ENCODE data around the gene MPHOSPH9.
"Not testable (repeated sequence)": the region's sequence is repeated elsewhere in the genome, so short reads cannot be mapped to it uniquely, and the experiment has no call there.

The MPHOSPH9 gene

GRCh38 chr12:123266679-123267277 is 33.8 kb upstream of the MPHOSPH9 start:
- Mint-ChIP-seq H3K4me1 (ENCODE audit: low read depth) (peaks cover 16% of the 10 kb centered on the region), H3K36me3 (ENCODE audit: low read depth) (peaks cover 4% of the 10 kb centered on the region), H3K4me3 (no peak overlapping the region), H3K9me3 (no peaks in the 10 kb centered on the region), H3K27me3 (ENCODE audit: low read depth) (no peaks in the 10 kb centered on the region), H3K27ac (no peak overlapping the region)

GRCh38 chr12:123265851-123266678 is 33.1 kb upstream of the MPHOSPH9 start:
- Mint-ChIP-seq H3K36me3 (ENCODE audit: low read depth) (peaks cover 4% of the 10 kb centered on the region), H3K9me3 (no peaks in the 10 kb centered on the region), H3K4me1 (ENCODE audit: low read depth) (peaks cover 17% of the 10 kb centered on the region), H3K27me3 (ENCODE audit: low read depth) (no peaks in the 10 kb centered on the region), H3K4me3 (no peak overlapping the region), H3K27ac (no peak overlapping the region)

GRCh38 chr12:123264642-123265041 is 31.7 kb upstream of the MPHOSPH9 start:
- H3K4me1 Mint-ChIP-seq (ENCODE audit: low read depth): peaks cover 11% of the 10 kb centered on the region
- H3K36me3 Mint-ChIP-seq (ENCODE audit: low read depth): peaks cover 13% of the 10 kb centered on the region
- H3K4me3 Mint-ChIP-seq: no peak overlapping the region
- H3K9me3 Mint-ChIP-seq: no peaks in the 10 kb centered on the region
- H3K27ac Mint-ChIP-seq: no peak overlapping the region
- H3K27me3 Mint-ChIP-seq (ENCODE audit: low read depth): no peaks in the 10 kb centered on the region

- H3K4me1 Mint-ChIP-seq (ENCODE audit: low read depth): peaks cover 6% of the 10 kb centered on the region
- H3K27ac Mint-ChIP-seq: no peak overlapping the region
- H3K9me3 Mint-ChIP-seq: no peaks in the 10 kb centered on the region
- no peak overlapping the region for H3K4me3 Mint-ChIP-seq
- H3K27me3 Mint-ChIP-seq (ENCODE audit: low read depth): no peaks in the 10 kb centered on the region
- H3K36me3 Mint-ChIP-seq (ENCODE audit: low read depth): peaks cover 13% of the 10 kb centered on the region
Measured at GRCh38 chr12:123263196-123263817, 30.4 kb upstream of the MPHOSPH9 start.

- Mint-ChIP-seq H3K36me3 (ENCODE audit: low read depth) (peaks cover 16% of the 10 kb centered on the region), H3K27ac (no peak overlapping the region), H3K4me3 (no peak overlapping the region), H3K4me1 (ENCODE audit: low read depth) (peaks cover 6% of the 10 kb centered on the region), H3K27me3 (ENCODE audit: low read depth) (no peaks in the 10 kb centered on the region), H3K9me3 (no peaks in the 10 kb centered on the region)
Measured at GRCh38 chr12:123261196-123261595, 28.3 kb upstream of the MPHOSPH9 start.

- Mint-ChIP-seq H3K36me3 (ENCODE audit: low read depth) (peaks cover 21% of the 10 kb centered on the region), H3K4me1 (ENCODE audit: low read depth) (peaks cover 6% of the 10 kb centered on the region), H3K9me3 (no peaks in the 10 kb centered on the region), H3K27me3 (ENCODE audit: low read depth) (no peaks in the 10 kb centered on the region), H3K27ac (no peak overlapping the region), H3K4me3 (no peak overlapping the region)
Measured at GRCh38 chr12:123260081-123260480, 27.1 kb upstream of the MPHOSPH9 start.

GRCh38 chr12:123258593-123258992 is 25.7 kb upstream of the MPHOSPH9 start:
- Mint-ChIP-seq H3K36me3 (ENCODE audit: low read depth) (peaks cover 22% of the 10 kb centered on the region), H3K27ac (no peak overlapping the region), H3K4me3 (no peak overlapping the region)

GRCh38 chr12:123254853-123255446 is 22.0 kb upstream of the MPHOSPH9 start:
- Mint-ChIP-seq H3K4me3 (no peak overlapping the region), H3K36me3 (ENCODE audit: low read depth) (peaks cover 18% of the 10 kb centered on the region), H3K27ac (no peak overlapping the region), H3K27me3 (ENCODE audit: low read depth) (no peaks in the 10 kb centered on the region), H3K4me1 (ENCODE audit: low read depth) (peaks cover 9% of the 10 kb centered on the region), H3K9me3 (no peaks in the 10 kb centered on the region)

More at GRCh38 chr12:123258593-123258992, 25.7 kb upstream of the MPHOSPH9 start:
- Mint-ChIP-seq H3K27me3 (ENCODE audit: low read depth) (no peaks in the 10 kb centered on the region), H3K9me3 (no peaks in the 10 kb centered on the region), H3K4me1 (ENCODE audit: low read depth) (peaks cover 6% of the 10 kb centered on the region)

- Mint-ChIP-seq H3K27me3 (ENCODE audit: low read depth) (no peaks in the 10 kb centered on the region), H3K4me3 (no peak overlapping the region), H3K27ac (no peak overlapping the region), H3K4me1 (ENCODE audit: low read depth) (peaks cover 9% of the 10 kb centered on the region), H3K36me3 (ENCODE audit: low read depth) (peaks cover 18% of the 10 kb centered on the region), H3K9me3 (no peaks in the 10 kb centered on the region)
Measured at GRCh38 chr12:123253641-123254459, 20.9 kb upstream of the MPHOSPH9 start.

GRCh38 chr12:123252365-123252764 is 19.4 kb upstream of the MPHOSPH9 start:
- not testable (repeated sequence) for H3K9me3 Mint-ChIP-seq; H3K27ac Mint-ChIP-seq; H3K4me3 Mint-ChIP-seq; H3K27me3 Mint-ChIP-seq (ENCODE audit: low read depth)
- peaks cover 27% of the 10 kb centered on the region for H3K36me3 Mint-ChIP-seq (ENCODE audit: low read depth)
- peaks cover 20% of the 10 kb centered on the region for H3K4me1 Mint-ChIP-seq (ENCODE audit: low read depth)

GRCh38 chr12:123251403-123252076 is 18.6 kb upstream of the MPHOSPH9 start:
- H3K4me1 Mint-ChIP-seq (ENCODE audit: low read depth): peaks cover 25% of the 10 kb centered on the region
- H3K4me3 Mint-ChIP-seq: no peak overlapping the region
- no peaks in the 10 kb centered on the region for H3K9me3 Mint-ChIP-seq
- no peaks in the 10 kb centered on the region for H3K27me3 Mint-ChIP-seq (ENCODE audit: low read depth)
- peaks cover 25% of the 10 kb centered on the region for H3K36me3 Mint-ChIP-seq (ENCODE audit: low read depth)
- peak overlapping the region; percentile 32 for H3K27ac Mint-ChIP-seq

- Mint-ChIP-seq H3K27ac (peak overlapping the region; percentile 32), H3K4me1 (ENCODE audit: low read depth) (peaks cover 26% of the 10 kb centered on the region), H3K4me3 (no peak overlapping the region), H3K9me3 (no peaks in the 10 kb centered on the region), H3K27me3 (ENCODE audit: low read depth) (no peaks in the 10 kb centered on the region), H3K36me3 (ENCODE audit: low read depth) (peaks cover 21% of the 10 kb centered on the region)
Measured at GRCh38 chr12:123250471-123251383, 17.8 kb upstream of the MPHOSPH9 start.

Data from T-helper 1 cell treated with Interleukin-12 subunit alpha and Interleukin-12 subunit beta and Interleukin-4 antibody, amounts not matched to agents 30 μg/mL and 1 μg/mL, for 36 hours (primary cell).